Thymus (tissue), 14 donors: ENCODE results near the gene ITGB2. TPM values are rescaled to one million over a fixed set of nuclear protein-coding genes. Genes with fewer than 3 reads are reported as not detected.

Experiments used
- DNase-seq, 9 donors: peaks; one replicate each; pipeline ENCODE4 v3.0.0-alpha.2; 2013; ENCODE audit warnings: low spot score in 9 of 9, low read depth in 6 of 9, missing footprints in 1 of 9
- H3K27ac ChIP-seq, 2 donors: one replicate each; pipeline ENCODE4 v1.5.1; 2013; ENCODE audit warnings: control low read depth in 1 of 2, low read depth in 1 of 2, low read length in 1 of 2, mild to moderate bottlenecking in 1 of 2, moderate library complexity in 1 of 2
- H3K27me3 ChIP-seq, 2 donors: one replicate each; pipeline ENCODE4 v1.5.1; 2013; ENCODE audit warnings: low read length in 1 of 2; ENCODE audit not compliant: control insufficient read depth in 2 of 2, insufficient read depth in 1 of 2
- H3K36me3 ChIP-seq, 2 donors: one replicate each; pipeline ENCODE4 v1.5.1; 2013; ENCODE audit warnings: low read length in 1 of 2, mild to moderate bottlenecking in 1 of 2, moderate library complexity in 1 of 2; ENCODE audit not compliant: control insufficient read depth in 2 of 2, insufficient read depth in 2 of 2
- H3K4me1 ChIP-seq, 2 donors: one replicate each; pipeline ENCODE4 v1.5.1; 2013; ENCODE audit warnings: low read length in 2 of 2; ENCODE audit not compliant: control insufficient read depth in 2 of 2, insufficient read depth in 2 of 2
- H3K4me3 ChIP-seq, 2 donors: one replicate each; pipeline ENCODE4 v1.5.1; 2013; ENCODE audit warnings: low read length in 2 of 2, control low read depth in 1 of 2, mild to moderate bottlenecking in 1 of 2
- H3K9me3 ChIP-seq, 2 donors: one replicate each; pipeline ENCODE4 v1.5.1; 2013; ENCODE audit warnings: low read length in 1 of 2, mild to moderate bottlenecking in 1 of 2; ENCODE audit not compliant: control insufficient read depth in 2 of 2, insufficient read depth in 1 of 2
- WGBS: extraction: QIAGEN DNeasy Blood & Tissue Kit; methylation state at CpG from one replicate; pipeline ENCODE4 v1.1.7; 2013; 5-methylcytosine and 5-hydroxymethylcytosine counted together
- long read RNA-seq, 10 donors: transcript quantifications; one replicate each; lab custom pipeline, GENCODE V29; 2026
- polyA plus RNA-seq: library from polyadenylated mRNA; stranded (reverse); fragments of 200-250 nt; gene quantifications from one replicate; pipeline ENCODE4 v1.2.3, GENCODE V29; 2013
- total RNA-seq: library from RNA; stranded (reverse); fragments of 120-200 nt; gene quantifications from one replicate; pipeline ENCODE4 v1.2.4, GENCODE V29; 2013
- donor health status: healthy.

The ITGB2 gene
- 134 TPM for total RNA-seq
- polyA plus RNA-seq: 104 TPM
- long read RNA-seq, donor 1, partial matches to known transcripts: 0 of 3 reads
- long read RNA-seq, donor 1, other reads (novel, unspliced or antisense): 0 of 3 reads
- long read RNA-seq, donor 2, transcript ITGB2-201 (16 exons, 2,955 nt): major isoform, 28 of 115 reads
- long read RNA-seq, donor 2, transcript ITGB2-214 (4 exons, 527 nt): minor isoform, 5 of 115 reads
- long read RNA-seq, donor 2, transcript ITGB2-210 (3 exons, 704 nt): minor isoform, 6 of 115 reads
- long read RNA-seq, donor 2, partial matches to known transcripts: 46 of 115 reads
- long read RNA-seq, donor 2, other reads (novel, unspliced or antisense): 29 of 115 reads
- long read RNA-seq, donor 3, transcript ITGB2-201 (16 exons, 2,955 nt): major isoform, 29 of 58 reads
- long read RNA-seq, donor 3, transcript ITGB2-210 (3 exons, 704 nt): minor isoform, 9 of 58 reads
- long read RNA-seq, donor 3, partial matches to known transcripts: 7 of 58 reads
- long read RNA-seq, donor 3, other reads (novel, unspliced or antisense): 11 of 58 reads
- long read RNA-seq, donor 4, transcript ITGB2-201 (16 exons, 2,955 nt): major isoform, 16 of 40 reads
- long read RNA-seq, donor 4, transcript ITGB2-210 (3 exons, 704 nt): minor isoform, 8 of 40 reads
- long read RNA-seq, donor 4, partial matches to known transcripts: 14 of 40 reads
- long read RNA-seq, donor 4, other reads (novel, unspliced or antisense): 0 of 40 reads
- long read RNA-seq, donor 5, transcript ITGB2-210 (3 exons, 704 nt): minor isoform, 5 of 102 reads
- long read RNA-seq, donor 5, transcript ITGB2-204 (4 exons, 422 nt): minor isoform, 23 of 102 reads
- long read RNA-seq, donor 5, transcript ITGB2-201 (16 exons, 2,955 nt): major isoform, 28 of 102 reads
- long read RNA-seq, donor 5, partial matches to known transcripts: 33 of 102 reads
- long read RNA-seq, donor 5, other reads (novel, unspliced or antisense): 7 of 102 reads
- long read RNA-seq, donor 6, transcript ITGB2-201 (16 exons, 2,955 nt): major isoform, 19 of 52 reads
- long read RNA-seq, donor 6, transcript ITGB2-210 (3 exons, 704 nt): minor isoform, 8 of 52 reads
- long read RNA-seq, donor 6, partial matches to known transcripts: 17 of 52 reads
- long read RNA-seq, donor 6, other reads (novel, unspliced or antisense): 7 of 52 reads
- long read RNA-seq, donor 7, transcript ITGB2-210 (3 exons, 704 nt): minor isoform, 6 of 29 reads
- long read RNA-seq, donor 7, transcript ITGB2-201 (16 exons, 2,955 nt): major isoform, 13 of 29 reads
- long read RNA-seq, donor 7, partial matches to known transcripts: 5 of 29 reads
- long read RNA-seq, donor 7, other reads (novel, unspliced or antisense): 0 of 29 reads
- long read RNA-seq, donor 8, transcript ITGB2-201 (16 exons, 2,955 nt): minor isoform, 10 of 29 reads
- long read RNA-seq, donor 8, transcript ITGB2-204 (4 exons, 422 nt): major isoform, 12 of 29 reads
- long read RNA-seq, donor 8, partial matches to known transcripts: 0 of 29 reads
- long read RNA-seq, donor 8, other reads (novel, unspliced or antisense): 6 of 29 reads
- long read RNA-seq, donor 9, transcript ITGB2-210 (3 exons, 704 nt): minor isoform, 5 of 34 reads
- long read RNA-seq, donor 9, transcript ITGB2-201 (16 exons, 2,955 nt): major isoform, 13 of 34 reads
- long read RNA-seq, donor 9, partial matches to known transcripts: 5 of 34 reads
- long read RNA-seq, donor 9, other reads (novel, unspliced or antisense): 6 of 34 reads
- long read RNA-seq, donor 10, transcript ITGB2-201 (16 exons, 2,955 nt): minor isoform, 7 of 56 reads
- long read RNA-seq, donor 10, transcript ITGB2-204 (4 exons, 422 nt): major isoform, 12 of 56 reads
- long read RNA-seq, donor 10, partial matches to known transcripts: 24 of 56 reads
- long read RNA-seq, donor 10, other reads (novel, unspliced or antisense): 6 of 56 reads

- 43% methylated on average over 29 of the region's 29 CpGs for WGBS
- DNase-seq: peak in 2 of 9 donors; percentile 68 to 79
- Histone ChIP-seq H3K27ac (peak within 1 kb of the TSS; percentile 39 to 77), H3K9me3 (no peaks in the 10 kb centered on the region), H3K27me3 (no peaks in the 10 kb centered on the region), H3K4me1 (peaks cover 22 to 75% of the 10 kb centered on the region in 2 donors), H3K4me3 (peak within 1 kb of the TSS; percentile 72 to 74), H3K36me3 (peaks cover 14 to 21% of the 10 kb centered on the region in 2 donors)
Observed at GRCh38 chr21:44920694-44921604, at the start of gene ITGB2. Gene ITGB2, minus strand, starts transcription at chr21:44920899. Its CDS starts 10,117 bp downstream, at chr21:44910782.

GRCh38 chr21:44969931-44970755 lies 49.4 kb upstream of the ITGB2 start:
- no peak overlapping the region for H3K27ac ChIP-seq
- 81% methylated on average over 24 of the region's 24 CpGs for WGBS
- no peaks in the 10 kb centered on the region for H3K9me3 ChIP-seq
- H3K4me3 ChIP-seq: no peak overlapping the region
- H3K27me3 ChIP-seq: no peaks in the 10 kb centered on the region
- peaks cover 0 to 46% of the 10 kb centered on the region in 2 donors for H3K4me1 ChIP-seq
- H3K36me3 ChIP-seq: peaks cover 26 to 55% of the 10 kb centered on the region in 2 donors
- DNase-seq: peak in 1 of 9 donors; percentile 21

DNA sequence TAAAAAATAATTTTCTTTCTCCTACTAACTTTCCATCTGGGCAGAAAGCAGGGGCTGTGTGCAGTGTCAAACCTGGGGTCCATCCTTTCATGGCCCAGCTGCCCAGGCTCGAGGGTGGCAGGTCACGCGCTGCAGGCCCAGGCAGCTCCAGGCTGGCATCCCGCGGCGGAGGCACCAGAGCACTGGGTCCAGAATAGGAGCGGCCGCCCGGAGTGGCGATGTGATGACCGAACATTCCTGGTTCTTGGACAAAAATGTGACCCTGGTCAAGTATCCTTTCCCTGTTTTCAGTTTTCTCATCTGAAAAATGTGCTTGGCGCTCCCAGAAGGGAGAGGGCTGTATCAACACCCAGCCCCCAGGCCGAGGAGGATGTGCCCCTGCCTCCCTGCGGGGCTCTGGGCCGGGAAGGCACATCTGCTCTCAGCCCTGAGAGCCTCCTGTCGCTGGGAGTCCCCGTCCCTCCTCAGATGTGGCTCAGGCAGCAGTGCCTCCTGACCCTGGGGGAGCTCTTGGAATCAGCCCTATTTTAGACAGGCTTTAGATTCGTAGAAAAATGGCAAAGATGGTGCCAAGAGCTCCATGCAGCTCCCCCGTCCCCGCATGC lies 48.5 kb upstream of the ITGB2 start:
- Histone ChIP-seq H3K36me3 (peaks cover 19 to 57% of the 10 kb centered on the region in 2 donors), H3K4me1 (peaks cover 0 to 50% of the 10 kb centered on the region in 2 donors), H3K4me3 (no peak overlapping the region), H3K9me3 (no peaks in the 10 kb centered on the region), H3K27ac (no peak overlapping the region), H3K27me3 (no peaks in the 10 kb centered on the region)
- 85% methylated on average over 20 of the region's 20 CpGs for WGBS
- DNase-seq: no peak

GRCh38 chr21:44967082-44968047 lies 46.7 kb upstream of the ITGB2 start:
- Histone ChIP-seq H3K36me3 (peaks cover 16 to 50% of the 10 kb centered on the region in 2 donors), H3K27me3 (no peaks in the 10 kb centered on the region), H3K4me3 (no peak overlapping the region), H3K4me1 (peaks cover 0 to 50% of the 10 kb centered on the region in 2 donors), H3K9me3 (no peaks in the 10 kb centered on the region), H3K27ac (no peak overlapping the region)
- DNase-seq: no peak
- 84% methylated on average over 38 of the region's 38 CpGs for WGBS

DNA sequence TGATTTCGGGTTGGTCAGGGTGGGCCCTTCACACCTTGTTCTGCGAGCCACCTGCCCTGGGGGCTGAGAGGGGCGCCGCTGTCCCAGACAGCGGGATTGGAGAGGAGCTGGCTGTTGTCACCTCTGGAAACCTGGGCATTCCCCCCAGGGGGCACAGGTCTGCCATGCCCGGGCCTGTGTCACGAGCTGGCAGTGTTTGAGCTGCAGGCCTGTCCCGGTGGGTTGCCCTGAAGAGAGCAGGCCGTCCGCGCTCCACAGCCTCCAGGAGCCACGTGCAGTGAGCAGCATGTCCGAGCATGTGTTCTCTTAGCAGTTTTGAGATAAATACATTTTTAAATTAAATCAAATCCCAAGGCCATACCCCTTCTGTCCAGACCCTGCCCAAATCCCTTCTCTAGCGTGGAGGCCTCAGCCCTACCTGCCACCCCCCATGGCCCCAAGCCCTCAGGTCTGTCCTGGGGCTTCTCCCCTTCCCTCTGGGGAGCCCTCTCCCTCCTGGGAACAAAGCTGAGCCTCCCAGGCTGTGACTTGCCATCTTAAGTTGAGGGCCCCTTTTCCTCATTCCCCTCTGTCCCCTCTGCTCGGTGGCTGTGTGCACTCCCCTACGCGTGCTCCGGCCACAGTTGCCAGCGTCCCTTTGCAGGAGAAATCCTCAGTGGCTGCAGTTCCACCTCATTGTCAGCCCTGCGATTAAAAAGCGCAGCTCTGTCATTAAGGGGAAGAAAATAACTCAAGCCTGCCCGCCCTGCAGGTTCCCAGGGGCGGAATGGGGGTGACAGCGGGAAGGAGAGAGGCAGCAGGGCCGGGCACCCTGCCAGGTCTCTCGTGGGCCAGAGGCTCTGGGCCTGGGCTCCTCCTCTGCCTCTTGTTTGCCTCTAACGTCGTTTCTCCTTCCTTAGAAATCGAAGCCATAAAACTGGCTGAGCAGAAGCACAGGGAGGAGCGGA lies 45.7 kb upstream of the ITGB2 start:
- Histone ChIP-seq H3K4me1 (peaks cover 0 to 50% of the 10 kb centered on the region in 2 donors), H3K4me3 (no peak overlapping the region), H3K27me3 (no peaks in the 10 kb centered on the region), H3K36me3 (peaks cover 24 to 50% of the 10 kb centered on the region in 2 donors), H3K27ac (peak overlapping the region in 1 of 2 donors; percentile 21), H3K9me3 (no peaks in the 10 kb centered on the region)
- 78% methylated on average over 30 of the region's 30 CpGs for WGBS
- no peak for DNase-seq
